ENCODE results near the gene CXCL14. TPM values are rescaled to one million over a fixed set of nuclear protein-coding genes. Genes with fewer than 3 reads are reported as not detected.

CXCL14 gene
- polyA plus RNA-seq, 1 of the 3 experiments (the other 2 are of a cell fraction), result 0.05 TPM

DNA sequence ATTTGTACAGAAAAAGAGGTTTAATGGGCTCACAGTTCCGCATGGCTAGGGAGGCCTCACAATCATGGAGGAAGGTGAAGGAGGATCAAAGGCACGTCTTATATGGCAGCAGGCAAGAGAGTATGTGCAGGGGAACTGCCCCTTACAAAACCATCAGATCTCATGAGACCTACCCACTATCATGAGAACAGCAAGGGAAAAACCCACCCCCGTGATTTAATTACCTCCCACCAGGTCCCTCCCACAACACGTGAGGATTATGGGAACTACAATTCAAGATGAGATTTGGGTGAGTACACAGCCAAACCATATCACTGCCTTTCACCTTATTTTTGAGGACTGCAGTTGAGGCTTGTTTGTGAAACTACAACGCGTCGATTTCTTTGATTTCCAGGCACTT, 22.2 kb downstream of the CXCL14 start (continued):
- TF ChIP-seq, protein P1, sequence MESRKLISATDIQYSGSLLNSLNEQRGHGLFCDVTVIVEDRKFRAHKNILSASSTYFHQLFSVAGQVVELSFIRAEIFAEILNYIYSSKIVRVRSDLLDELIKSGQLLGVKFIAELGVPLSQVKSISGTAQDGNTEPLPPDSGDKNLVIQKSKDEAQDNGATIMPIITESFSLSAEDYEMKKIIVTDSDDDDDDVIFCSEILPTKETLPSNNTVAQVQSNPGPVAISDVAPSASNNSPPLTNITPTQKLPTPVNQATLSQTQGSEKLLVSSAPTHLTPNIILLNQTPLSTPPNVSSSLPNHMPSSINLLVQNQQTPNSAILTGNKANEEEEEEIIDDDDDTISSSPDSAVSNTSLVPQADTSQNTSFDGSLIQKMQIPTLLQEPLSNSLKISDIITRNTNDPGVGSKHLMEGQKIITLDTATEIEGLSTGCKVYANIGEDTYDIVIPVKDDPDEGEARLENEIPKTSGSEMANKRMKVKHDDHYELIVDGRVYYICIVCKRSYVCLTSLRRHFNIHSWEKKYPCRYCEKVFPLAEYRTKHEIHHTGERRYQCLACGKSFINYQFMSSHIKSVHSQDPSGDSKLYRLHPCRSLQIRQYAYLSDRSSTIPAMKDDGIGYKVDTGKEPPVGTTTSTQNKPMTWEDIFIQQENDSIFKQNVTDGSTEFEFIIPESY (IDR thresholded peaks at IDR 0.05; ENCODE audit: borderline replicate concordance, low read depth), result no peak
- TF ChIP-seq YY1 (IDR thresholded peaks at IDR 0.05; ENCODE audit: low read depth) (no peak), SIN3A (IDR thresholded peaks at IDR 0.05; ENCODE audit: borderline replicate concordance, low read depth, low read length) (no peak), NFIC (IDR thresholded peaks at IDR 0.05; ENCODE audit: borderline replicate concordance) (no peak)

GRCh38 chr5:135555530-135555929, 23.3 kb downstream of the CXCL14 start:
- Histone ChIP-seq H3K79me2 (ENCODE audit: insufficient read depth) (no peaks in the 10 kb centered on the region), H3K4me2 (no peak overlapping the region), H3K36me3 (replicated peaks in 1 of 2; ENCODE audit: control insufficient read depth in 1 of 2, insufficient read depth in 2 of 2, low read length in 1 of 2) (no peaks in the 10 kb centered on the region), H2AFZ (ENCODE audit: low read depth) (no peak overlapping the region), H4K20me1 (ENCODE audit: insufficient read depth) (no peaks in the 10 kb centered on the region), H3K9ac (no peak overlapping the region), H3K9me2 (no peaks in the 10 kb centered on the region), H3K27me3 (ENCODE audit: insufficient read depth) (peaks cover 35% of the 10 kb centered on the region), H3K4me3 (ENCODE audit: low read depth in 2 of 2, low read length in 1 of 2) (no peak overlapping the region), H3K27ac (ENCODE audit: low read depth in 2 of 2, low read length in 1 of 2) (no peak overlapping the region), H3K9me3 (no peaks in the 10 kb centered on the region), H3K4me1 (ENCODE audit: control insufficient read depth in 1 of 2, insufficient read depth in 2 of 2, low read depth in 1 of 2, low read length in 1 of 2) (no peaks in the 10 kb centered on the region), H3F3A (replicated peaks; ENCODE audit: insufficient read depth) (no peaks in the 10 kb centered on the region)
- no peak for DNase-seq
- WGBS (ENCODE audit: low lambda C conversion rate), result 7% methylated on average over 2 of the region's 2 CpGs
- ChIA-PET CTCF (interaction anchor here (1.1 to 13.1 kb wide), 5 partner anchors 10 to 279 kb away, joined by 3 to 791 read pairs (median 113); partner anchors contain the start of gene SLC25A48), POLR2A (no interaction called here)
- TF ChIP-seq RXRA (IDR thresholded peaks at IDR 0.05; ENCODE audit: borderline replicate concordance, low read depth) (no peak), NFIC (IDR thresholded peaks at IDR 0.05; ENCODE audit: borderline replicate concordance) (no peak), FOSL2 (IDR thresholded peaks at IDR 0.05; ENCODE audit: borderline replicate concordance, low read depth) (no peak), SMC3 (IDR thresholded peaks at IDR 0.05; ENCODE audit: low read depth, low read length) (no peak)

DNA sequence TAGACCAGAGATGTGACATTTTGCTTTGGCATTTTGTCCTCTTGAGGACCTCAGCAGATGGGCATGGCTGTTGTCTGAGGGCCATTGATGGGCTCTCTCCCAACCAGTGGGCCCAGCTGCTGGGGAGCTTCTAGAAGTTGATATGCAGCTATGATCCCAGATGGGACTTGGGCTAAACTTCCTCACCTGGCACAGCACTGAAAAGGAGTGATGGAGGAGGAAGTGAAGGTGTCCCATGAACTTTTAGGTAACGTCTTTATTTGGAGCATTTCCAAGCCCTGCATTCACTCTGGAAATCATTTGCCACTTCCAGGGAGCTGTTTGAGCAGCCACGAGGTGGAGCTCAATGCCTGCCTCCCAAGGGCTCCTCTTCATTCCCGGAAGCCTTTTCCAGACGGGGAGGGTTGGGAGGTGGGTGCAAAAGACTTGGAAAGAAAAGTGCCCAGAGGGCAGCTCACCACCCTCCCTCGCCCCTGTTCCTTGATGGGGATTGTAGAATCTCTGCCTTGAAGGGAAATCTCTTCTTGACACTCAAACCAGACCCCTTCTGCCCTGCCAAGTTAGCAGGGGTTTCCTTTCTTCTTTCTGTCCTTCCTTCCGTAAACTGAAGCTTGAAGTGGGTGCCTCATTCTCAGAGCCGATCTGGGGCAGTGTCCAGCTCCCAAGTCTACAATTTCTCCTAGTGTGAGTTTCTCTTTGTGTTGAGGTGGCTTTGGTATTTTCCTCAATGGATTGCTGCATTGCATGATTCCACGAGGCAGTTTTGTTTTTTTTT, 24.9 kb downstream of the CXCL14 start:
- 7% methylated on average over 8 of the region's 8 CpGs for WGBS (ENCODE audit: low lambda C conversion rate)
- H4K20me1 ChIP-seq (ENCODE audit: insufficient read depth), result no peaks in the 10 kb centered on the region
- H3K4me2 ChIP-seq, result peak overlapping the region; percentile 40; the same call in 1 of the 2 replicates
- ChIA-PET POLR2A (interaction anchor here (0.6 kb wide), 1 partner anchor 80 kb away, joined by 3 read pairs; no protein-coding TSS in a partner anchor), CTCF (interaction anchor here (0.6 to 13.1 kb wide), 14 partner anchors 12 to 285 kb away, joined by 3 to 791 read pairs (median 4); partner anchors contain the start of genes DCANP1 and SLC25A48)
- H3K27me3 ChIP-seq (ENCODE audit: insufficient read depth), result peaks cover 51% of the 10 kb centered on the region
- DNase-seq, result no peak
- 0 out of 2 replicates have a peak overlapping the region, but pooled peaks have one; percentile 5 for H2AFZ ChIP-seq (ENCODE audit: low read depth)
- H3K9ac ChIP-seq, result no peak overlapping the region
- no peaks in the 10 kb centered on the region for H3K4me1 ChIP-seq (ENCODE audit: control insufficient read depth in 1 of 2, insufficient read depth in 2 of 2, low read depth in 1 of 2, low read length in 1 of 2)
- H3K4me3 ChIP-seq (ENCODE audit: low read depth in 2 of 2, low read length in 1 of 2), result no peak overlapping the region; a peak in 1 of 4 replicates
- no peak overlapping the region for H3K27ac ChIP-seq (ENCODE audit: low read depth in 2 of 2, low read length in 1 of 2)
- H3F3A ChIP-seq (replicated peaks; ENCODE audit: insufficient read depth), result no peaks in the 10 kb centered on the region
- TF ChIP-seq IRF3 (IDR thresholded peaks at IDR 0.05; ENCODE audit: low read depth, low read length), result no peak
- no peak for TF ChIP-seq FOSL2 (IDR thresholded peaks at IDR 0.05; ENCODE audit: borderline replicate concordance, low read depth)
- no peak; the same call in 1 of the 2 replicates for TF ChIP-seq SMC3 (IDR thresholded peaks at IDR 0.05; ENCODE audit: low read depth, low read length)
- no peak for TF ChIP-seq POLR2AphosphoS5 (IDR thresholded peaks at IDR 0.05; ENCODE audit: low read depth, low read length)
- TF ChIP-seq, protein P2, sequence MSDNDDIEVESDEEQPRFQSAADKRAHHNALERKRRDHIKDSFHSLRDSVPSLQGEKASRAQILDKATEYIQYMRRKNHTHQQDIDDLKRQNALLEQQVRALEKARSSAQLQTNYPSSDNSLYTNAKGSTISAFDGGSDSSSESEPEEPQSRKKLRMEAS (IDR thresholded peaks at IDR 0.05; ENCODE audit: low read depth), result no peak
- peak; percentile 46 for TF ChIP-seq CTCF (IDR thresholded peaks at IDR 0.05)
- TF ChIP-seq ELF1 (IDR thresholded peaks at IDR 0.05), result no peak
- TF ChIP-seq GABPA (IDR thresholded peaks at IDR 0.05; ENCODE audit: low read depth), result no peak
- TF ChIP-seq RCOR1 (IDR thresholded peaks at IDR 0.05; ENCODE audit: low read length), result no peak
- no peak for TF ChIP-seq RXRA (IDR thresholded peaks at IDR 0.05; ENCODE audit: borderline replicate concordance, low read depth)
- no peak for TF ChIP-seq SIN3A (IDR thresholded peaks at IDR 0.05; ENCODE audit: borderline replicate concordance, low read depth, low read length)
- TF ChIP-seq TEAD4 (IDR thresholded peaks at IDR 0.05; ENCODE audit: borderline replicate concordance, insufficient read depth), result no peak
- TF ChIP-seq JUND (IDR thresholded peaks at IDR 0.05), result no peak
- TF ChIP-seq CHD2 (IDR thresholded peaks at IDR 0.05; ENCODE audit: low read length, partially characterized antibody), result no peak
- TF ChIP-seq YY1 (IDR thresholded peaks at IDR 0.05; ENCODE audit: low read depth), result no peak
- no peak for TF ChIP-seq NRF1 (IDR thresholded peaks at IDR 0.05; ENCODE audit: low read depth, low read length)
- TF ChIP-seq RAD21 (IDR thresholded peaks at IDR 0.05; ENCODE audit: low read length), result peak; percentile 40
- H3K79me2 ChIP-seq (ENCODE audit: insufficient read depth), result no peaks in the 10 kb centered on the region
- no peaks in the 10 kb centered on the region for H3K36me3 ChIP-seq (replicated peaks in 1 of 2; ENCODE audit: control insufficient read depth in 1 of 2, insufficient read depth in 2 of 2, low read length in 1 of 2)
- H3K9me2 ChIP-seq, result no peaks in the 10 kb centered on the region
- H3K9me3 ChIP-seq, result no peaks in the 10 kb centered on the region
